Transverse colon (tissue), 1 donor: ENCODE results near the gene SRGAP2B.
"Not testable (repeated sequence)": the region's sequence is repeated elsewhere in the genome, so short reads cannot be mapped to it uniquely, and the experiment has no call there.

Experiments
- EP300 ChIP-seq: sonication (generic); formaldehyde crosslinking; IDR thresholded peaks from one replicate; pipeline ENCODE4 v1.6.1; 2017; ENCODE audit warnings: antibody characterized with exemption, low read depth
- POLR2A ChIP-seq: fragments of 450-650 bp; IDR thresholded peaks from one replicate; pipeline ENCODE4 v1.6.1; 2016; ENCODE audit warnings: antibody characterized with exemption, mild to moderate bottlenecking, moderate library complexity

- TF ChIP-seq EP300, POLR2A: not testable (repeated sequence)
These were observed 61.6 kb downstream of the SRGAP2B start for GRCh38 chr1:145033523-145033922.
